CD4-positive, alpha-beta T cell treated with Interleukin-4 for 1 hour (primary cell): ENCODE data around the gene PTPN3.

Source experiments
- DNase-seq, 2 donors: peaks; one replicate each; pipeline ENCODE4 v3.0.0-alpha.2; 2020 to 2022

PTPN3 gene

DNA sequence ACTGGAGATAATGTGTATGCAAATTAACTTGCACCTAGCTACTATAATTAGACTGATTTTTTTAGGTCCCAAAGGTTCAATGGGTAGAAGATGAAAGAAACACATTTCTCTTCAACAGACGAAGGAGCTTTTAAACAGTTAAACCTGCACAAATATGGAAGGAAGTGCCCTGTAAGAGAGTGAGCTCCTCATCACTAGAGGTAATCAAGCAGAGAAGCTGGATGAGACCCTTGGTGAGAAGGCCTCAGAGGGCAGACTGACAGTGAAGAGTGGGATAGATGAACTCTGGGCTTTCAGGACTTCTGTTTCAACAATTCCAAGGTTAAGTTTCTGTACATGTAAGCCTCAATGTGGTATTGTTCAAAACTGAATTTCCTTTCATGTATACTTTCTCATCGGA, 23.2 kb downstream of the PTPN3 start:
- DNase-seq, result no peak

DNA sequence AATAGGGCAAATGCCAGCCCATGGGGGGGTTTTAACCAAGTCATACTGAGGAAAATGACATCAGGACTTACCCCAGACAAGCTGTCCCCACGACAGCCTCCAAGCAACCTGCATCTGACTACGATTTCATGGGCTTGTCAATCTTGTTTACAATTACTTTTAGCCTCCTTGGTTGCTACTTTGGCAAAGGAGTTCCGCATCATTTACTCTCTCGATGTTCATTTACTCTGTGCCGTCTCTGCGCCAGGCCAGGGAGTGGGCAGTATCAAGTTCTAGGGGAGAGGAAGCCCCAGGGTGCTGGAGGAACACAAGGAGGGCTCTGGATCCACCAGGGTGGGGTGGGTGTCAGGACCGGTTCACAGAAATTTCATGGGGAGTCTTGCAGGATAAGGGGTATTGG, 23.9 kb downstream of the PTPN3 start:
- DNase-seq, result no peak

DNA sequence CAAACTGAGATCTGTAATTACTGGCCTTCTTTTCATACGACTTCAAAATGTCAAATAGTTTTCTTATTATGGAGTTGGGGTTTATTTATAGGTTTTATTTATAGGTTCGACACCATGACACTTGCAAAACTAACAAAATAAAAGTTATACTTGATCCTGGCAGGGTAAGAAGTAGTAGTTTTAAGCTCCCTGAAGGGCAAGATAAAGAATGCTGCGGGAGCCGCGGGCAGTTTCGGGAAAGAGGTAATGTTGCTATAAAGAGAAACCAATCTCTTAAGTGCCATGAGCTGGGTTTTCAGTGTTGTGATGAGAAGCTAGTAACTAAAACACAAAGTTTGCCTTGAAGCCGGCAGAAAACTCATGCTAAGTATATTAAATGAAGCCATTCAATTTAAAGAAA, 24.8 kb downstream of the PTPN3 start:
- no peak for DNase-seq

- DNase-seq, result no peak
Measured at GRCh38 chr9:109471475-109472393, 26.4 kb downstream of the PTPN3 start.

DNA sequence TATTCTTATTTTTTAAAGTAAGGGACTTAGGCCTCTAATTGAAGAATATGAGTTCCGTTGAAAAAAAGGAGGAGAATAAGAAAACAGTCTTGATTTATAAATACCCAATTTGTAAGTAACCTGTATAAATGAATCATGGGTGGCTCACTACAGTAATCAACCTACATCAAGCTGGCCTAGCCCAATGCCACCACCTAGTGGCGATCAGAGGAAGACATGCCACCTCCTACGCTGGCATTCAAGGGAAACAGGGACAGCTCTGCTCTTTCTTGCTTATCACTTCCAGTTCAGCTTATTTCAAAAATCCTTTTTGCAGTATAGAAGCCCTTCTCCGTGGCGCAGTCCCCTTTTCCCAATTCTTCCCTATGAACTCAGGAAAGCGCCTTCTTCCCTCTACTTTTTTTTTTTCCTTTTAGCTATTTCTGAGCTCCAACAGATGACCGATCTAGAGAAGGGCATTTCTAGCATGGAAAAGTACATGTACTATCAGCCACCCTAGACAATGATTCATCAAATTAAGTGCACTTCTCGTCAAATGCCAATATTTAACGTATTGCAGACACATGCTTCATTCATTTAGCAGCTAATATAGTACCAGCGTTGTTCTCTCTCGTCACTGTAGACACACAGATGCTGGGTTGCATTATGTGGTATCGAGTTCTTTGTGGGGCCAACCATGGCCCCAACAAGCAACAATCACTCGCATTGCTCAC, 28.3 kb downstream of the PTPN3 start:
- DNase-seq, result peak; percentile 42 to 46

GRCh38 chr9:109468927-109469326, 29.2 kb downstream of the PTPN3 start:
- DNase-seq, result no peak

DNA sequence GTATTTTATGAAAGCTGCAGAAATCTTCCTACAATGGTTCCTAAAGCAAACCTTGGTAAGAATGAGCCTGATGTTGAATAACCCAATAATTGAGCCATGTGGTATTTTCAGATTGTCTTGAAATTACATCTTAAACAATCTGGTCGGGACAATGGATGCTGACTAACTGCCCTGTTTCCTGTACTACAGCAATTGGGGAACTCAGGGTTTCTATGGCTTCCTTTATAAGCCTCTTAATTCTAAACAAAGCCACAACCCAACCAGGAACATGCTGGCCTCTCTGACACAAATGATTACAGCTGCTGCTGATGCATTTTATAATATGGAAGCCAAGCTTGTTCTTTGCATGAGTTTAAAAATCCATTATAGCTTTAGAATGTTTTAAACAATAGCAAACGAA, 30.2 kb downstream of the PTPN3 start:
- no peak for DNase-seq

DNA sequence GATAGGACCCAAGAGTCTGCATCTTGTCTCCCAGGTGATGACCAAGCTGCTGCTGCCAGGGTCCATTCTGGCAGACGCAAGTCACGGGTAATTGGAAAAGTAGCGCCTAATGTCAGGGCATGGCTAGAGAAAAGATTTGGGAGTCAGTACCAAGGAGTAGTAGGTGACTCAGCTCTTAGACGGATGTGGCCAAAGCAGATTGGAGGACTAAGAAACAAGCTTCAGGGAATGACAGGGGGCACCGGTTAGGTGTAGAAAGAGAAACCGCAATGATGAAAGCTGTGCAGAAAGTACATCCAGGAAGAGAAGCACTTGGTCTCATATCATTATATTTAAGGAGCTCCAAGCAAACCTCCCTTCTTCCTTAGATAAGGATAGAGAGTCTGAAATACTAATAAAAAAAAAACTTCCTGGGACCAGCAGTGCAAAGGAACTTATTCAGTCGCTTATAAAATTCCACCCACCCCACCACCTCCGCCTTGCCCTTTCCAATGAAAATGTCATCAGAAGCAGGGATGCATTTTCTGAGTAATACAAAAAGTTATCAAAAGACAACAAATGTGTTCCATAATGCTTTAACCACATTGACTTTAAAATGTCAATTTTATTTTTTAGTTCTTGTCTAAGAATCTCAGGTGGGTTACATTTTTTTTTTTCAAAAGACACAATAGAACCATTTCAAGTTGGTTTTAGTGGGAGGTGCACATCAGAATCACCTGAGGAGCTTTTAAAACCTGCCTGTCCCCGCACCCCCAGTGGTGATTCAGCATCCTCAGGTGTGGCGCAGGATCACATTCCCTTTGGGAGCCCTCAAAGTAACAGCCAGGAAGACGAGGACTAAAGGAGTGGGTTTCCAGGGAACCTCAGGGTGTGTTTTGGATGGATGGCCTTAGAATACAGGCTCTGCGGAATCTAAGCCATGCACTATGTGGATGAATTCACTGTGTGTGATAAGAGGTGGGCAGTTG, 31.2 kb downstream of the PTPN3 start:
- no peak for DNase-seq

- DNase-seq, result no peak
Measured at GRCh38 chr9:109463924-109464625, 34.0 kb downstream of the PTPN3 start.

GRCh38 chr9:109460576-109460975, 37.5 kb downstream of the PTPN3 start:
- DNase-seq, result no peak

- DNase-seq, result no peak
Measured at GRCh38 chr9:109459423-109459822, 38.7 kb downstream of the PTPN3 start.

- no peak for DNase-seq
Measured at GRCh38 chr9:109458453-109459211, 39.5 kb downstream of the PTPN3 start.

DNA sequence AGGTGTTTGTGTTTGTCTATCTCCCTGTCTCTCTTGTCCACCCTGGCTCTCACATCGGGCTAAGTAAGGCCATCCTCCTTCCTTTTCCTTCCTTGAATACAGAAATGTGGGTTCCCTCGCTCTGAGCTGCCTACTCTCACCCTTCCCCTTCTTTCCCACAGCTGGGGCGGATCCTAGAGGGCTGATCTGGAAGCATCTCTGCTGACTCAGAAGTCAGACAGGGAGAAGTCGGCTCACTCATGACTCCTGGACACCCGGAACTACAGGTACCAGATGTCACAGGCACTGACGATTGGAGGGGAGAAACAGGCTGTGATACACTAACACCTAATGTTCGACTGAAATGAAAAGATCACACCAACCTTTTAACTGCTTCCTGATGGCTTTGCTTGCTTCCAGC, 41.3 kb downstream of the PTPN3 start:
- no peak for DNase-seq

GRCh38 chr9:109455861-109456260, 42.2 kb downstream of the PTPN3 start:
- DNase-seq, result no peak

DNA sequence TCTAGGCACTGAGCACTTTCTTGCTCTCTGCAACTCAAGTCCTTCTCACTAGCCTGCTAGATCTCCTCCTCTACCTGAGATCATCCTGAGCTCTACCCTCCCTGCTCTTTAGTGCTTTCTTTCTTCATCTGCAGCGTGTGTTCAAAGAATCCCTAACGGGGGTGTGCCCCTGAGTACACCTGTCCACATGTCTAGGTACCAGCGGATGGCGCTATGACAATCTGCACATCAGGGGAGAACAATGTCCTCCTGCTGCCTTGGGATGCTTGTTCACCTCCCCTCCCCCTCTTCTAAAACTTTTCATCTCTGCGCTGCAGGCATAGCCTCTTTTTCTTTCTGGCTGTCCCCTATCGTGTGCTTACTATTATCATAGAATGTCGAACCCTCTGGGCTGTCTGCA, 42.7 kb downstream of the PTPN3 start:
- DNase-seq, result no peak

DNA sequence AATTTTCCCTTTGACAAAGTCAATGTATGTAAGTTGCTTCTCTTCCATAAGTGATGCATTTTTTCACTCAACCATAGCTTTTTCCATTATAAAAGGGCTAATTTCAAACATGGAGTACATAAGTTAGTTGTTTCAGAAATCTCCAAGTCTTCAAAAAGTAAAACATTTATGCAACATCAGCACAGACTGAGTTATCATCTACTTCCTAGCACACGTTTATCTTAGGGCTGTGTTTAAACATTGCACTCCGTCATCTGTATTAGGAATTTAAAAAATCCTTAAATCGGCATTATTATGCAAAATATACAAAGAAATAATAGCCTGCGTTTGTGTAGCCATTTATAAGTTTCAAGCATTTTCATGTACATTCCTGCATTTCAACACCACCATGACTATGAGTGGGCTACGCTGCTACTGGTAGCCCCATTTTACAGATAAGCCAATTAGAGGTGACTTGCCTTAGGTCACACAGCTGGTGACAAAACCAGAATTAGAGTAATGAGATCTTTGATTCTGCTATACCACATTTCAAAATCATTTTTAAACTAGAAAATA, 43.4 kb downstream of the PTPN3 start:
- DNase-seq, result no peak

DNA sequence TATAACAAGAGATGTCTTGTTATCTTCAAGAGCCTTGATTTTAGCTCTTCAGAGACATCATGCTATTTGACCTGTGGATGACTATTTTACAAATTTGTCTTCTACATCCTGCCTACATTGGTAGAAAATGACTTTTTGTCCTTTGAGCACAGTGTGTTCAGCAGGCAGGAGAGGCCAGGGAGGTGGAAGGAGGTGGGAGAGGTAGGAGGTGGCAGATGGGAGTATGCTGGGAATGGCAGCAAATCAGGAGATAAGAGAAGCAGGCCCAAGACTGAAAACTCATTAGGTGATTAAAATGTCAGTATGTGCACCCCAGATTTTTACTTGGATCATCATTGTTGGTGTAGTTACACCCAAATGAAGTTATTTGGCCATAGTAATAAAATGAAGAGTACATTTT, 44.1 kb downstream of the PTPN3 start:
- no peak for DNase-seq

GRCh38 chr9:109453210-109453842, 44.8 kb downstream of the PTPN3 start:
- DNase-seq, result no peak

DNA sequence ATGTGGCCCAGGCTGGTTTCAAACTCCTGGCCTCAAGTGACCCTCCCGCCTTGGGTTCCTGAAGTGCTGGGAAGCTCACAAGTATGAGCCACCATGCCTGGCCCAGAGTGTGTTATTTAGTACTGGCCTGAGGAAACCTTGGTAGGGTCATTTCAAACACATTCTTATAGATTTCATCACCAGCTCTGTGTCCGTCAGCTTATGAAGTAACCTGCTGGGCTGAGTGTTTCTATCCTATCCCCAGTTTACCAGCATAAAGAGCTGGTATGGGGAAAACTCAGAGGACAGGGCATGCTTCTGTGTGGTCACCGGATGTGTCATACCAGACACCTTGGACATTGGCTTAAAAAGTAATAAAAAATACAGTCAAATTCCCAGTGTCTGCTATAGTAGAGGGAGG, 45.3 kb downstream of the PTPN3 start:
- no peak for DNase-seq

- no peak for DNase-seq
Measured at GRCh38 chr9:109451311-109452025, 46.6 kb downstream of the PTPN3 start.
